Measurements from ENCODE around the gene GNG8.
A peak's percentile ranks its signal among the peaks of the same experiment; 100 is the strongest.

The GNG8 gene

DNA sequence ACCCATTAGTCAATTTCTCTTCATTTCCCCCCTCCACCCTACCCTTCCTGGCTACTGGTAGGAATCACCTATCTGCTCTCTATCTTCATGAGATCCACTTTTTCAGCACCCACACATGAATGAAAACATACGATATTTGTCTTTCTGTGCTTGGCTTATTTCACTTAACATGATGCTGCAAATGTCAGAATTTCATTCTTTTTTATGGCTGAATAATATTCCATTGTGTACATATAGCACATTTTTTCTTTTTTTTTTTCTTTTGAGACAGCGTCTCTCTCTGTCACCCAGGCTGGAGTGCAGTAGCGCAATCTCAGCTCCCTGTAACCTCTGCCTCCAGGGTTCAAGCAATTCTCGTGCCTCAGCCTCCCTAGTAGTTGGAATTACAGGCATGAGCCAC, 44.7 kb downstream of the GNG8 start:
- no peak for TF ChIP-seq GATA2 (IDR thresholded peaks at IDR 0.05; ENCODE audit: low read depth, low read length)
- no peak for TF ChIP-seq GATA3 (IDR thresholded peaks at IDR 0.05; ENCODE audit: low read depth, low read length)

DNA sequence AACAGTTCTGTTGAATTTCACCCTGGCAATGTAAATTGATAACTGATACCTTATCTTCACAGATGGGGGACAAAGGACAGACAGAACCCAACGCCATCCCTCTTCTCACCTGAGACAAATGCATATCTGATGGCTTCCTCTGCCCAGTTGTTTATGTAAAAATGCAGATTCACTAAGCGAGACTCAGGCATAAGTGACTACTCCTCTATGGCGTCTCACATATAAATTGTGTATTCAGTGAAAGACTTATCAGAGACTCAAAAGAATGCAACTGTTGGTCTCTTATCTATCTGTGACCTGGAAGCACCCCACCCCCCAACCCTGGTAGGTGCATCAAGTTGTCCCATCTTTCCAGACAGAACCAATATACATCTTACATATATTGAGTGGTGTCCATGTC, 48.1 kb downstream of the GNG8 start:
- no peak for TF ChIP-seq GATA3 (IDR thresholded peaks at IDR 0.05; ENCODE audit: low read depth, low read length)
- peak; percentile 7; the same call in 1 of the 2 replicates for TF ChIP-seq GATA2 (IDR thresholded peaks at IDR 0.05; ENCODE audit: low read depth, low read length)

GRCh38 chr19:46586294-46586693, 49.7 kb downstream of the GNG8 start:
- TF ChIP-seq GATA2 (IDR thresholded peaks at IDR 0.05; ENCODE audit: low read depth, low read length), result no peak
- no peak for TF ChIP-seq GATA3 (IDR thresholded peaks at IDR 0.05; ENCODE audit: low read depth, low read length)

DNA sequence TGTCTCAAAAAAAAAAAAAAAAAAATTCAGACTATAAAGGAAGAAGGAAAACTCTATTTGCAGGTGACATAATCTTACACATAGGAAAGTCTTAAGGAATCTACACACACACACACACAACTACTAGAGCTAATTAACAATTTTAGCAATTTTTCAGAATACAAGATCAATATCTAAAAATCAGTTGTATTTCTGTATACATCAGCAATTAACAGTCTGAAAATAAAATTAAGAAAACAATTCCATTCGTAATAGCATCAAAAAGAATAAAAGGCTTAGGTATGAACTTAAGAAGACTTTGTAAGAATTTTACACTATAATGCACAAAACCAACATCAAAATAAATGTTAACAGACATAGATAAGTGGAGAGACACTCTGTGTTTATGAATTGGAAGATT, 50.5 kb downstream of the GNG8 start:
- TF ChIP-seq GATA2 (IDR thresholded peaks at IDR 0.05; ENCODE audit: low read depth, low read length) (no peak), GATA3 (IDR thresholded peaks at IDR 0.05; ENCODE audit: low read depth, low read length) (no peak)

Measured in SH-SY5Y (cell line).